ENCODE measurements around the gene ARHGAP18. TPM values are rescaled to one million over a fixed set of nuclear protein-coding genes. Genes with fewer than 3 reads are reported as not detected.

The ARHGAP18 gene
- total RNA-seq, 3 donors from 2014 or later (not counting 1 experiment from before 2014, with no cell fraction given): 11.5 to 12.5 (median 11.8) TPM

GRCh38 chr6:129635396-129636130 is 74.4 kb downstream of the ARHGAP18 start:
- H3K27me3 ChIP-seq (ENCODE audit: control insufficient read depth, insufficient read depth, low read length): no peaks in the 10 kb centered on the region
- Mint-ChIP-seq H3K4me3 (no peak overlapping the region), H3K4me1 (no peaks in the 10 kb centered on the region), H3K9me3 (no peaks in the 10 kb centered on the region), H3K36me3 (peaks cover 19% of the 10 kb centered on the region), H3K27ac (no peak overlapping the region), H3K27me3 (ENCODE audit: low read depth in 2 of 2) (no peaks in the 10 kb centered on the region)
- H3K36me3 ChIP-seq (ENCODE audit: control insufficient read depth, insufficient read depth, low read length): peaks cover 4% of the 10 kb centered on the region
- no peak for DNase-seq
- no peaks in the 10 kb centered on the region for H3K9me3 ChIP-seq (ENCODE audit: control insufficient read depth, insufficient read depth, low read length)
- 87% methylated on average over 3 of the region's 3 CpGs for WGBS (ENCODE audit: insufficient coverage)
- ATAC-seq: no peak
- no peak for TF ChIP-seq CTCF (IDR thresholded peaks at IDR 0.05)
- H3K27ac ChIP-seq (ENCODE audit: low read length): no peak overlapping the region
- no peak overlapping the region for H3K4me3 ChIP-seq (ENCODE audit: low read length)
- H3K4me1 ChIP-seq (ENCODE audit: control insufficient read depth, insufficient read depth, low read length): no peaks in the 10 kb centered on the region
- intact Hi-C loops (cut with micrococcal nuclease): no loop called here

GRCh38 chr6:129634411-129635230 is 75.4 kb downstream of the ARHGAP18 start:
- no peak for TF ChIP-seq CTCF (IDR thresholded peaks at IDR 0.05)
- DNase-seq (no peak), ATAC-seq (no peak)
- intact Hi-C loops (cut with micrococcal nuclease): no loop called here
- Histone ChIP-seq H3K27me3 (ENCODE audit: control insufficient read depth, insufficient read depth, low read length) (no peaks in the 10 kb centered on the region), H3K36me3 (ENCODE audit: control insufficient read depth, insufficient read depth, low read length) (peaks cover 4% of the 10 kb centered on the region), H3K27ac (ENCODE audit: low read length) (no peak overlapping the region), H3K4me3 (ENCODE audit: low read length) (no peak overlapping the region), H3K9me3 (ENCODE audit: control insufficient read depth, insufficient read depth, low read length) (no peaks in the 10 kb centered on the region), H3K4me1 (ENCODE audit: control insufficient read depth, insufficient read depth, low read length) (no peaks in the 10 kb centered on the region)
- Mint-ChIP-seq H3K4me1 (no peaks in the 10 kb centered on the region), H3K9me3 (no peaks in the 10 kb centered on the region), H3K4me3 (no peak overlapping the region), H3K36me3 (peaks cover 19% of the 10 kb centered on the region), H3K27ac (no peak overlapping the region), H3K27me3 (ENCODE audit: low read depth in 2 of 2) (no peaks in the 10 kb centered on the region)
- WGBS (ENCODE audit: insufficient coverage): 95% methylated on average over 4 of the region's 4 CpGs

- no peak overlapping the region for H3K27ac Mint-ChIP-seq
- intact Hi-C loops (cut with micrococcal nuclease): no loop called here
- no peak overlapping the region for H3K4me3 ChIP-seq (ENCODE audit: low read length)
These were observed 76.4 kb downstream of the ARHGAP18 start for GRCh38 chr6:129633529-129633928.

More at GRCh38 chr6:129633529-129633928, 76.4 kb downstream of the ARHGAP18 start:
- Mint-ChIP-seq H3K36me3 (peaks cover 16% of the 10 kb centered on the region), H3K4me3 (no peak overlapping the region), H3K9me3 (no peaks in the 10 kb centered on the region), H3K27me3 (ENCODE audit: low read depth in 2 of 2) (no peaks in the 10 kb centered on the region), H3K4me1 (no peaks in the 10 kb centered on the region)
- WGBS (ENCODE audit: insufficient coverage): 94% methylated on average over 2 of the region's 3 CpGs
- no peak for DNase-seq
- Histone ChIP-seq H3K9me3 (ENCODE audit: control insufficient read depth, insufficient read depth, low read length) (no peaks in the 10 kb centered on the region), H3K27me3 (ENCODE audit: control insufficient read depth, insufficient read depth, low read length) (no peaks in the 10 kb centered on the region), H3K4me1 (ENCODE audit: control insufficient read depth, insufficient read depth, low read length) (no peaks in the 10 kb centered on the region), H3K27ac (ENCODE audit: low read length) (no peak overlapping the region), H3K36me3 (ENCODE audit: control insufficient read depth, insufficient read depth, low read length) (peaks cover 4% of the 10 kb centered on the region)
- no peak for TF ChIP-seq CTCF (IDR thresholded peaks at IDR 0.05)
- ATAC-seq: no peak
